ENCODE data around the gene ME3. TPM values are rescaled to one million over a fixed set of nuclear protein-coding genes. Genes with fewer than 3 reads are reported as not detected.
"Not testable (repeated sequence)": the region's sequence is repeated elsewhere in the genome, so short reads cannot be mapped to it uniquely, and the experiment has no call there.

Gene ME3
- total and polyA plus RNA-seq, 2 experiments from 2014 or later: 3.5 to 17.2 TPM

DNA sequence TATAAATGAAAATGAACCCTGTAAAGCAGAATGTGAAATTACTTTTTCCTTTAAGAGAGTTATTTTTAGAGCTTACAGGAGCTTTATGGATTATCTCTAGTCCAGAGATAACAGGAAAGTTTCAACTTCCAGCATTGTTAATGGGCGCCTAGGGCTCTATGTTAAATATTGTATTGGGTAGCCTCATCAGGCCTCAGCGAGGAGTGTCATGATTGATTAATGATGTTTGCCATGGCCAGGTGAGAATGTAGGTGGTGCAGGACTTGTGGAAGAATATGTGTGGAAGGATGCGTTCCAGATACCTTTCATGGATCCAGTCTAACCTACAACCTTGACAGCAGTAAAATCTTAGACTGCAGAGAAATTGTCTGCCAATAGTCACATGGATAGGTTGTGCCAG, 50.6 kb downstream of the ME3 start:
- TF ChIP-seq, protein P1, sequence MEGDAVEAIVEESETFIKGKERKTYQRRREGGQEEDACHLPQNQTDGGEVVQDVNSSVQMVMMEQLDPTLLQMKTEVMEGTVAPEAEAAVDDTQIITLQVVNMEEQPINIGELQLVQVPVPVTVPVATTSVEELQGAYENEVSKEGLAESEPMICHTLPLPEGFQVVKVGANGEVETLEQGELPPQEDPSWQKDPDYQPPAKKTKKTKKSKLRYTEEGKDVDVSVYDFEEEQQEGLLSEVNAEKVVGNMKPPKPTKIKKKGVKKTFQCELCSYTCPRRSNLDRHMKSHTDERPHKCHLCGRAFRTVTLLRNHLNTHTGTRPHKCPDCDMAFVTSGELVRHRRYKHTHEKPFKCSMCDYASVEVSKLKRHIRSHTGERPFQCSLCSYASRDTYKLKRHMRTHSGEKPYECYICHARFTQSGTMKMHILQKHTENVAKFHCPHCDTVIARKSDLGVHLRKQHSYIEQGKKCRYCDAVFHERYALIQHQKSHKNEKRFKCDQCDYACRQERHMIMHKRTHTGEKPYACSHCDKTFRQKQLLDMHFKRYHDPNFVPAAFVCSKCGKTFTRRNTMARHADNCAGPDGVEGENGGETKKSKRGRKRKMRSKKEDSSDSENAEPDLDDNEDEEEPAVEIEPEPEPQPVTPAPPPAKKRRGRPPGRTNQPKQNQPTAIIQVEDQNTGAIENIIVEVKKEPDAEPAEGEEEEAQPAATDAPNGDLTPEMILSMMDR (IDR thresholded peaks at IDR 0.05; ENCODE audit: low read depth, low read length): no peak
- no peak for DNase-seq (ENCODE audit: low read depth in 1 of 2, low spot score in 1 of 2)
- Histone ChIP-seq H3K4me1 (ENCODE audit: low read depth) (peaks cover 22% of the 10 kb centered on the region), H3K4me3 (no peak overlapping the region), H3K36me3 (no peaks in the 10 kb centered on the region), H3K27ac (no peak overlapping the region), H3K27me3 (no peaks in the 10 kb centered on the region), H3K9me3 (ENCODE audit: low read depth) (no peaks in the 10 kb centered on the region)

DNA sequence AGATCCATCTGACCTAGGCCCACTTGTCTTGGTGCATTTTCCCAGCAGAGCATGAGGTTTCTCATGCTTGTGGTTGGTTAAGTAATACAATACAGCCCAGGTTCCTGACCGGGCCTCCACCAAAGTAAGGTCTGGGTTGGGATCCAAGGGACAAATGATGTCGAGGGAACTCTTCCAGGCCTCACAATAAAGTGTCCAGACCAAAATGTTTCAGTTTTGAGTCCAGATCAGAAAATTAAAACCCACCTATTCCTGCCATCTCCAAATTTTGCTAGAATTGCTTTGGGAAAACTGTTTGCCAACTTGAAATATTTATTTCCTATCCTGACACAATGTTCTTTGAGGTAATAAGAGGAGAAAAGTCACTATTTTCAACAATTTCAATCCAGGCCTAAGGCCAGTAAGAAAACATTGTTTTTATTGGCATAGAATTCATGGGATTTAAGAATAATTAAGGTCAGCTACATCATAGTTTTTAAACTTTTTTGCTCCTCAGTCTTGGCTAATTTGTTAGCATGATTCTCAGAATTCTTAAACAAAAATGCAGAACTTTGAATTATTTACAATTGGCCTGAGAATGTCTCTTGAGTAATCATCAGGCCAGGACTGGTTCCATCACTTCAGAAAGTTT, 51.4 kb downstream of the ME3 start:
- DNase-seq (ENCODE audit: low read depth in 1 of 2, low spot score in 1 of 2): peak in 1 of 2 donors; percentile 66
- no peak overlapping the region for H3K4me3 ChIP-seq
- H3K27me3 ChIP-seq: no peaks in the 10 kb centered on the region
- TF ChIP-seq, protein P1 (IDR thresholded peaks at IDR 0.05; ENCODE audit: low read depth, low read length): no peak
- no peaks in the 10 kb centered on the region for H3K36me3 ChIP-seq
- no peak overlapping the region for H3K27ac ChIP-seq
- H3K9me3 ChIP-seq (ENCODE audit: low read depth): peaks cover 3% of the 10 kb centered on the region
- peaks cover 22% of the 10 kb centered on the region for H3K4me1 ChIP-seq (ENCODE audit: low read depth)

DNA sequence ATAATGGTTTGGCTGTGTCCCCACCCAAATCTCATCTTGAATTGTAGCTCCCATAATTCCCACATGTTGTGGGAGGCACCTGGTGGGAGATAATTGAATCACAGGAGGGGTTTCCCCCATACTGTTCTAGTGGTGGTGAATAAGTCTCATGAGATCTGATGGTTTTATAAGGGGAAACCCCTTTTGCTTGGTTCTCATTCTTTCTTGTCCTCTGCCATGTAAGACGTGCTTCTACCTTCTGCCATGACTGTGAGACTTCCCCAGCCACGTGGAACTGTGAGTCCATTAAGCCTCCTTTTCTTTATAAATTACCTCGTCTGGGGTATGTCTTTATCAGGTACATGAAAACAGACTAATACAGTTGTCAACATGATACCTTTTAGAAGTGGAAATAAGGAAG, 53.0 kb downstream of the ME3 start:
- H3K4me3 ChIP-seq; H3K27me3 ChIP-seq; H3K36me3 ChIP-seq; H3K27ac ChIP-seq; H3K9me3 ChIP-seq (ENCODE audit: low read depth); DNase-seq (ENCODE audit: low read depth in 1 of 2, low spot score in 1 of 2): not testable (repeated sequence)
- H3K4me1 ChIP-seq (ENCODE audit: low read depth): peaks cover 18% of the 10 kb centered on the region

DNA sequence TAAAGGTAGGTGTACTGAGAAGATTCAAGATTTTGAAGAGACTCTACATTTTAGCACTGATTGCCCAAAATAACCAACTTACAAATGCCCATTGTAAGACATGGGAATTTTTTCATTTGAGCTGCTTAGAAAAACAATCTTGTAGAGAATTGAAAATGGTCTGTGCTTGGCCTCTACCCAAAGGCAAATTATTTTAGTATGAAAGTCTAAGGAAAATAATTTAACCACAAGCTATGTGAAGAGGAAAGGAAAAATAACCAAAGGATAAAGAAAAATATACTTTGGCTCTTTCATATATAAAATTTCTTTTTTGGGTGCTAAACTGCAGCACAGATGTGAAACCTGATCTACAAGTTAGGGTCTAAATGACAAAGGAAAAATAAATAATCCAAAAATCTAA, 54.9 kb downstream of the ME3 start:
- Histone ChIP-seq H3K9me3 (ENCODE audit: low read depth) (peaks cover 6% of the 10 kb centered on the region), H3K36me3 (no peaks in the 10 kb centered on the region), H3K27ac (no peak overlapping the region), H3K4me3 (no peak overlapping the region), H3K27me3 (no peaks in the 10 kb centered on the region), H3K4me1 (ENCODE audit: low read depth) (peaks cover 12% of the 10 kb centered on the region)
- TF ChIP-seq, protein P1 (IDR thresholded peaks at IDR 0.05; ENCODE audit: low read depth, low read length): no peak
- DNase-seq (ENCODE audit: low read depth in 1 of 2, low spot score in 1 of 2): no peak

DNA sequence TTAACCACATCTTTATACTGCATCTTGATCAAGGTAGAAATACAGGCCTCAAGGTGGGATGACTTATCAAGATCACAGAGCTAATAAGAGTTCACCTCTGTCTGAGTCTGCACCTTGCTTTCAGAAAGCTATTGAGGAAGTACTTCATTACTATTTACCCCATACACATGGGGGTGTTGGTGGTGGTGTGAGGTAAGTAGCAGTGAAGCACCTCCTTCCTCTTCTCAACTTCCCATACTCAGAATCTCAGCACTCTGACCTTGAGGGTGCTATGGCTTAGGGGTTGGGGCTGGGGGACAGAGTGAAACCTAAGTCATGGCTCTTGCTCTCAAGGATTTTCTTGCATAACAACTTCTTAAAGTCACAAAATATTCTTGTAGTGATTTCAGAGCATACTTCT, 56.9 kb downstream of the ME3 start:
- H3K9me3 ChIP-seq (ENCODE audit: low read depth): peaks cover 6% of the 10 kb centered on the region
- no peak overlapping the region for H3K27ac ChIP-seq
- no peaks in the 10 kb centered on the region for H3K27me3 ChIP-seq
- no peaks in the 10 kb centered on the region for H3K36me3 ChIP-seq
- H3K4me1 ChIP-seq (ENCODE audit: low read depth): peaks cover 4% of the 10 kb centered on the region
- TF ChIP-seq, protein P1 (IDR thresholded peaks at IDR 0.05; ENCODE audit: low read depth, low read length): no peak
- H3K4me3 ChIP-seq: no peak overlapping the region
- no peak for DNase-seq (ENCODE audit: low read depth in 1 of 2, low spot score in 1 of 2)

DNA sequence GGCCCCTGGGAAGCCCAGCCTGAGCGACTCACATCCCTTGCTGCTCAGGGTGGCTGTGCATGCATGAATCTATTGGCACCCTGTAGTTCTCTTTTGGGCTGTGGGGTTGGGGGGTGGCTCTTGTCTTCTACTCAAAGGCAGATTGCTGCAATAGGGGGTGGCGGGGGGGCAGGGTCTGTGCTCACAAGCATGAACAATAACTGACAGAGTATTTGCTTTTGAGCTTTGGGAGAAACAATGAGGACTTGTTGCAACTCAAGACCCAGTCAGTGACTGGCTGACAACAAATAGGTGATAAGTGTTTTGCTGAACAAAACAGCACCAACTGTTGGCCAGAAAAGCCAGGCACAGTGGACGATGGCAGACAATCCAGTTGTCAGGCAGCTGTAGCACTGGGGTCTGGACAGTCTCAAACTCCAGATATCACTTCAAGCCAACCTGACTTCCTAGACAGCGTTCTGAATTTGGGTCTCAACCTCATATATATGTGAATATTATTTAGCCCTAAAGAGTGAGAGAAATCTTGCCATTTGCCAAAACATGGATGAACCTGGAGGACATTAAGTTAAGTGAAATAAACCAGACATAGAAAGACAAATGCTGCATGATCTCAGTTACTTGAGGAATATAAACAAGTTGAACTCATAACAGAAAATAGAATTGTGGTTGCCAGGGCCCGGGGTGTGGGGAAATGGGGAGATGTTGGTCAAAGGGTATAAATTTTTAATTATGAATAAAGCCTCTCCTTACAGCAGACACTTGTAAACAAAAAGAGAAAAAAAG, 61.7 kb downstream of the ME3 start:
- H3K4me1 ChIP-seq (ENCODE audit: low read depth): peaks cover 33% of the 10 kb centered on the region
- H3K4me3 ChIP-seq: no peak overlapping the region
- TF ChIP-seq, protein P1 (IDR thresholded peaks at IDR 0.05; ENCODE audit: low read depth, low read length): no peak
- no peaks in the 10 kb centered on the region for H3K27me3 ChIP-seq
- H3K27ac ChIP-seq: peak overlapping the region; percentile 72
- no peaks in the 10 kb centered on the region for H3K36me3 ChIP-seq
- DNase-seq (ENCODE audit: low read depth in 1 of 2, low spot score in 1 of 2): peak in 1 of 2 donors; percentile 66
- peaks cover under 1% of the 10 kb centered on the region for H3K9me3 ChIP-seq (ENCODE audit: low read depth)

Data from cardiac muscle cell (in vitro differentiated cells and primary cell).